GM19043 (cell line): ENCODE data around the gene PCK2.

Experiments
- ATAC-seq: cut with Tn5 transposase; IDR thresholded peaks from one replicate; pipeline ENCODE4 v1.9.1; 2021; ENCODE audit warnings: low read depth; ENCODE audit not compliant: unreplicated experiment

Gene PCK2

DNA sequence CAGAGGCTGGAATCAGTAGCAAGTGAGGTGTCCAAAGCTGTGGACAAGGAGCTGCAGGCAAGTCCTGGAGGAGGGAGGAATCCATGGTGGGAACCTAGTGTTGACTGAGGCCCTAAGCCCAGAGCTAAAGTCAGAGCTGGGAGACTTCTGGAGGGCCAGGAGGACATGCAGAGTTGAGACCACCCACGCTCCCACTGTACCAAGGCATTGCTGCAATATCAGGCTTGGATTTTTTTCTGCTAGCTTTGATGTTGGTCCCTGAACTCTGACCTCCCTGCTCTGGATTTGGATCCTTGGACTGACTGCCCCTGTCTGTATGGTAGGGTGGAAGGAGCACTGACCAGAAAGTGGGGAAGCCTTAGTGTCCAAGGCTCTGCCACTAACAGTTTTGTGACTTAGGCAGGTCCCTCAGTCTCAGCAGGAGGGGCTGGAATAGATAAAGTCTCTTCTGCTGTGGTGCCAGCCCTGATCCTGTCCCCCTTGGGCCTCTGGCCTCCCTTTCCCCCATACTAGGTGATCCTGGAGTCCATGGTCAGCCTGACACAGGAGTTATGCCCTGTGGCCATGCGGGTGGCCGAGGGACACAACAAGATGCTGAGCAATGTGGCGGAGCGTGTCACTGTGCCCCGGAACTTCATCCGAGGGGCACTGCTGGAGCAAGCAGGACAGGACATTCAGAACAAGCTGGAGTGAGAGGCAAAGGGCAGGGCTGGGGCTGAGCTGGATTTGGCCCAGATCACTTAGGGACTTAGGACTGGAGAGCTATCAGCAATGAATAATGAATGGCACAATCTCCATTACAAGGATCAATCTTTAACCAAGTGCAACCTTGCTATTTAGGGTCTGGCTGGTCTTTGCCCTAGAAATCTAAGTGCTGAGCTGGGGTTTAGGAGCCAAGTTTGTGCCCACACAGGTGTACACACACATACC is 32.9 kb upstream of the PCK2 start:
- ATAC-seq = no peak

DNA sequence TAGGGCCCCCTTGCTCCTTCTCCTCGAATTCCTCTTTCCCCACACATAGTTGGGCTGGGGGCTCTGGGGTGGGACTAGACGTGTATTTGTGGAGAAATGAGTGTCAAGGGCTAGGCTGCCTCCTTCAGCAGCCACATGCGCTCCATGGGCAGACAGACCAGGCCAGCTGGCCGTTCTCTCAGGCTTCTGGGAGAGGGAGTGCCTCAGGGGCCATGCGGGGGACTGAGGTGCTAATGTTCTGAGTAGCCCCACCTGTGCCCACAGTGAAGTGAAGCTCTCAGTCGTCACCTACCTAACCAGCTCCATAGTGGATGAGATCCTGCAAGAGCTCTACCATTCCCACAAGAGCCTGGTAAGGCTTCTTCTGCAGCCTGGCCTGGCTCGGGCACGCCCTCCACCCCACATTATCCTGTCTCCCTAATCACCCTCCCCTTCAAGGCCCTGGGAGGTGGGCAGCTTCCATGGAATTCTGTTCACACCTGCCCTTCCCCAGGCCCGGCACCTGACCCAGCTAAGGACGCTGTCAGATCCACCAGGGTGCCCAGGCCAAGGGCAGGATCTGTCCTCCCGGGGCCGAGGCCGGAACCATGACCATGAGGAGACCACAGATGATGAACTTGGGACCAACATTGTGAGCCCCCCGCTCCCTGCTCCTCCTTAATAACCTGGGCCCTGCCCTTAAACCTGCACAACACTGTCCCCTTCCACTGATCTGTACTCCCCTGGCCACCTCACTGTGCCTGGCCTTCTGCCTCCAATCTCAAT is 31.7 kb upstream of the PCK2 start:
- ATAC-seq = no peak

- no peak for ATAC-seq
Measured at GRCh38 chr14:24063263-24063836, 30.8 kb upstream of the PCK2 start.

DNA sequence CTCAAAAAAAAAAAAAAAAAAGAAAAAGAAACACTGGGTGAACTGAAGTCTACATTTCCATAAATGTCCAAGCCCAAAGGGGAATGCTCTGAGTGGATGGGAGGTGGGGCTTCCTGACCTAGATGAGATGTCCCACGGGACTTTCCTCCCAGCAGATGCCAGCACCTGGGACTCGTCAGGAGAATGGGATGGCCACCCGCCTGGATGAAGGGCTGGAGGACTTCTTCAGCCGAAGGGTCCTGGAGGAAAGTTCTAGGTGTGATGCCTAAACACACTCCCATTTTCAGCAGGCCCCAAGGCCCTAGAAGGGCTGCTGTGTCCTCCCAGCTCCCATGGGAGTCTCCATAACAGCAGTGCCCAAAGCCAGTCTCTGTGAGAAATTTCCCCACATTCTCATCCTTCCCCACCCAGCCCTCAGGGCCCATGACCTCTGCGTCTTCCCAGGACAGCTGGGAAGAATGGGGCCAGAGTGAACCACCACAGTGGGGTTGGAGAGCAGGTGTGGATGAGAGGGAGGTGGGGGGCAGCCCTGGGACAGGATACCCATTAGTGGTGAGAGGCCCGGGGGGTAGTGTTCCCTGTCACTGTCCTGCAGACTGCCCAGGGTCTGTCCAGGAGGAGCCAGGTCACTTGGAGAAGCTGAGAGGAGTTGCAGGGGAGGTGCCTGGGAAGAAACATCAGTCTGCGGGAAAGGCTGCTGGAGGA is 29.9 kb upstream of the PCK2 start:
- ATAC-seq = no peak

DNA sequence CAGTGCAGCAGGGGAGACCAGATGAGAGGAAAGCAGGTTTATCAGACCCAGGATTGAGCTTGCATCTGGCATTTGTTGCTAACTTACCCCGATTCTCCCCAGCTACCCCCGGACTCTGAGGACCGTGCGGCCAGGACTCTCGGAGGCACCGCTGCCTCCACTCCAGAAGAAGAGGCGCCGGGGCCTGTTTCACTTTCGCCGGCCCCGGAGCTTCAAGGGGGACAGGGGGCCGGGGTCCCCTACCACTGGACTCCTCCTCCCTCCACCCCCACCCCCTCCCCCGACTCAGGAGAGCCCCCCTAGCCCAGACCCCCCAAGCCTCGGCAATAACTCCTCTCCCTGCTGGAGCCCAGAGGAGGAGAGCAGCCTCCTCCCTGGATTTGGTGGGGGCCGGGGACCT is 29.3 kb upstream of the PCK2 start:
- ATAC-seq = no peak

GRCh38 chr14:24065408-24065807 is 28.7 kb upstream of the PCK2 start:
- ATAC-seq = no peak

- ATAC-seq = no peak
Measured at GRCh38 chr14:24066496-24067132, 27.5 kb upstream of the PCK2 start.

DNA sequence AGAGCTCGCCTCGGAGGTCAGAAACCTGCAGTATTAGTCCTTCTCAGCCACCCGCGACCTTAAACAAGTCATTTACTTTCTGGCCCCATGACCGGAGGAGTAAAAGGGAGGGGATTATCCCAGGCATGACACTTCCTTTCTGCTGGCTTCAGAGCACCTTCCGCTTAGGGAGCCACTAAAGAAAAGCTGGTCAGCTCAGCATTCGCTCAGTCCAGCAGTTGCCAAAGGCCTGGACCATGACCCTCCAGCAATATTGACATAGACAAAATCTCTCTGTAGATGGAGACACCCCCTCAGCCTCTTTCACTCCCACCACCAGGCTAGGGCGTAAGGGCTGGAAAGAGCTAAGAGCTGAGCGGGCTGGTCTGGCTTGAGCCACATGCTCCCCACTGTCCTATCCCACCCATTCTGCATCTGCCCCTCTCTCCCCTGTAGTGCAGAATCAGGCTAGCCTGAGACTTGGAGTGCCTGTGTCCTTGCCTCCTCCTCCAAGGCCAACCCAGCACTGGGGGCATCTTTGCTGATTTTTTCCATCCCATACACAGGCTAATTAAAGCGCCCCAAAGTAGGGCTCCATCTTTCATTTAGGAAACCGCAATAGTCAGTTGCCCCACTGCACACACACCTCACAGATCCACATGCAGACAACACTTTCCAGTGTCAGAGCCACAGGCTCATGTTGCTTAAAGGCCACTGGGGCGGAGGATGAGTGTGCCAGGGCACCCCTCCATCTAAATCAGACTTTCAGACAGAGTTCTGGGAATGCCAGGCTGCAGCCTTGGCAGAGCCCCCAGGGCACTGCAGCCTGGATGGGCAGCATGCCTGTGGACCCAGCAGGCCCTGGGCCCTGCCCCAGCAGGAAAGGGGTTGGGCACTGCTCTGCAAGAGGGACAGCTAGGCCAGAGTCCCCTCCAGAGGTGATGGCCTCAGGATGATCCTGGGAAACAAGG is 26.7 kb upstream of the PCK2 start:
- no peak for ATAC-seq

DNA sequence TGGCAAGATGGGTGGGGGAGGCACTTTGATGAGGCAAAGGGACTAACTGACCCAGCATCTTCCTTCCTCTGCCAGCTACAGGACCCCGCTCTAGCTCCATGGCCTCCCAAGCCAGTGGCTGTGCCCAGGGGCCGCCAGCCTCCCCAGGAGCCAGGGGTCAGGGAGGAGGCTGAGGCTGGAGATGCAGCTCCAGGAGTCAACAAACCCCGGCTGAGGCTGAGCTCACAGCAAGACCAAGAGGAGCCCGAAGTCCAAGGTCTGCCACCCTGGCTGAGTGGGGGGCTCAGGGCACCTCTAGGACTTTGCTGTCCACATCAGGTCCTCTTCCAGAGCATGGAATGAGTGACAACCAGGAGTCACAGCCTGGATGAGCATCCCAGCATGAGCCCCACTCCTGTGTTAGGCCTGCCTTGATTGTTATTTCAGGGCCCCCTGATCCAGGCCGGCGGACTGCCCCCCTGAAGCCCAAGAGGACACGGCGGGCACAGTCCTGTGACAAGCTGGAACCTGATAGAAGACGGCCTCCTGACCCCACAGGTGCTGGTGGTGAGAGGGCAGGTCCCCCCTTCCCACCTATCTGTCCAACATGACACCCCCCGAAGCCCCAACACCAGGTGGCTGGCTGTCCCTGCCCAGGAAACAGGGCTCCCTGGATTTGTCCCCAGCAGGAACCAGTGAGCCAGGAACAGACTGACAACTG is 25.2 kb upstream of the PCK2 start:
- no peak for ATAC-seq

GRCh38 chr14:24069411-24069735 is 24.7 kb upstream of the PCK2 start:
- no peak for ATAC-seq

GRCh38 chr14:24070285-24071143 is 23.6 kb upstream of the PCK2 start:
- no peak for ATAC-seq

- ATAC-seq = no peak
Measured at GRCh38 chr14:24071144-24071697, 22.9 kb upstream of the PCK2 start, which contains the start of gene CPNE6. Gene CPNE6, plus strand, starts transcription at chr14:24071562. Its CDS starts 1,375 bp downstream, at chr14:24072937.

GRCh38 chr14:24071836-24072430 is 22.2 kb upstream of the PCK2 start:
- no peak for ATAC-seq

DNA sequence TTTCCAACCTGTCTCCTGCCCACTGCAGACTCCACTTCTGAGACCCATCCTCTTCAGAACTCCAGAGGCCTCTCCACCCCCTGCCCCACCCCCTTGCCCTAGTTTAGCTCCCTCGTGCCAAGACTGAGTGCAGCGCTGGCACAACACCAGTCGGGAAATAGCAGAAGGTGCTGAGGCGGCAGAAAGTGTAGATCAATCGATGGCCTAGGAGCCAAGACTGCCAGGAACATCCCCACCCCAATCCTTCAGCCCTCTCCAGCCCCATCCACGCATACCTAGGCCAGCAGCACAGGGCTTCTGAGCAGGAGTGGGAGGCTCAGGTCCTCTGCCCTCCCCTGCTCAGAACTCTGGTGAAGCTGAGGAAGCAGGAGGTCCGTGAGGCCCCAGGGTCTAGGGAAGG is 21.7 kb upstream of the PCK2 start:
- no peak for ATAC-seq

GRCh38 chr14:24072881-24073877 is 20.9 kb upstream of the PCK2 start:
- no peak for ATAC-seq
